GM12892 (cell line): ENCODE data around the gene MYZAP.
"Not testable (repeated sequence)": the region's sequence is repeated elsewhere in the genome, so short reads cannot be mapped to it uniquely, and the experiment has no call there.

Experiments used
- POLR2A ChIP-seq: IDR thresholded peaks from 2 replicates; pipeline ENCODE4 v1.6.1; 2011; ENCODE audit warnings: low read depth, low read length, control low read depth
- POLR2AphosphoS5 ChIP-seq: IDR thresholded peaks from 2 replicates; pipeline ENCODE4 v1.6.1; 2011; ENCODE audit warnings: low read depth, low read length, control low read depth
- TAF1 ChIP-seq: IDR thresholded peaks from 2 replicates; pipeline ENCODE4 v1.6.1; 2011; ENCODE audit warnings: low read depth, mild to moderate bottlenecking, control low read depth, low read length, borderline replicate concordance

GRCh38 chr15:57615951-57616496, 24.3 kb downstream of the MYZAP start:
- TF ChIP-seq POLR2A, TAF1, POLR2AphosphoS5: not testable (repeated sequence)
